ENCODE results near the gene KIRREL3.

Gene KIRREL3

DNA sequence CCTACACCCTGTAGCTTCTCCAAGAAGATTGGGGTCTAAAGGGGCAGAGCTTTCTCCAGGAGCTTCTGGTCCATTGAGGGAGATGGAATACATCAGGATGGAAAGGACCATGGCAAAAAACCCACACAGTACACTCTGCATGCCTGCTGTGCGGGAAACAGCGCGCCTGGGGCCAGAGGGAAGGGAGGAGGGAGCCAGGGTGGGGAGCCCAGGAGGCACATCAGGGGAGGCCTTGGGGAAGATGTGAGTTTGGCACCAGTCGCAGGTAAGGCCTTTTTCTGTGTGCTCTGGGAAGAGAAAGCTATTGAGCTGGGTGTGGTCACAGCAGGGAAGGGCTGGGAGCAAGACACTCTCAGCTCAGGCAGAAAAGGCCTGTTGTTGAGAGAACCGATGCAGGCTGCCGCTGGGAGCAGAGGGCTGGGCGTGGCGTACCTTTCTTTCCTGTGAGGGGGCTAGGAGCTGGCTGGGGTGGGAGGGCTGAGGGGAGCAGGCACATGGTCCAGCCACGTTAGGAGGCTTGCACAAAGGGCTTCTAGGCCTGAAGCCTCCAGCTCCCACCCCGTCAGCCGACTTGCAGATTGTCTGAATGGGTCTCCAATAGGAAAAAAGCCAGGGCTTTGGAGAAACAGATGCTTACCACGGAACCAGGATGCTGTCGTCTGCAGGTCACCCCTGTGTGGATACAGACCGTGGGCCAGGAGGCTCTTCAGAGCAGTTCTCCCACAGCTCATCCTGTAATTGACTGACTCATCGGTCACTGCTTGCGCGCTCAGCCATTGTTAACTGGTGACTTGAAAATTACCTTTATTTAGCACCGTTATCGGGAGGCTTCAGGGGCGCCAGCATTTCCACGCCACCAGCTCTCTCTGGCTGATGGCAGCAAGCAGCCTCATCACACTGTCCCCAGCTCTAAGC lies 407.8 kb downstream of the KIRREL3 start:
- DNase-seq: no peak

DNA sequence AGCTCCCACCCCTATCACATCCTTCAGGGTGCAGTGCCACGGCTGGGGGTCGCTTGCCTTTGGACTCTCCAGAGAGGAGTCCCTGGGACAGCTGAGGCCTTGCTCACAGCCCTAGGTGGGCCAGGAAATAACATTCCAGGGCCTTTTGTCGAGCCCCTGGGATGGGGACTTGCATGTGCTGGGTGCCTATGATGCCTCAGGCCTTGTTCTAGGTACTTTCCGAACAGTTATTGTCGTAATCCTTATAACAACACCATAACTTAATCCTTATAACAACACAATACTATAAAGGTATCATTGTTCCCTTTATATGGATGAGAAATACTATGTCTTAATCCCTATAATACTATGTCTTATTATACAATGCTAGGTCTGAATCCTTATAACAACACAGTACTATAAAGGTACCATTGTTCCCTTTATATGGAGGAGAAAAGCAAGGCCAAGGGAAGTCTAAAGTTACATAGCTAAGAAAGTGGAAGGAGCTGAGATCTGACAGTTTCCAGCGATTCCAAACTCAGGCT lies 408.5 kb downstream of the KIRREL3 start:
- no peak for DNase-seq

DNA sequence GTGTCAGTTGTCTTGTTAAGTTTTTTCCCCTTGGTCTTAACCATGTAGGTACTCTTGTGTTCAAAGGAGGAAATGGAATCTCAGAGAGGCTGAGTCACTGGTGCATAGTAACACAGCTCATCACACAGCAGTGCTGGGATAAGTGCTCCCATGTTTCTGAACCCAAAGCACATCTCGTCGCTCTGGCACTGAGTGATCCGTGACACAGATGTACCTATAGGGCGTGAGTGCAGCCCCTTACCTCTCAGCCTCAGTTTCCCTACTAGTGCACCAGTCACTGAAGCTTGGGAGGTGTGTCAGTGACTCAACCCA lies 411.1 kb downstream of the KIRREL3 start:
- no peak for DNase-seq

DNA sequence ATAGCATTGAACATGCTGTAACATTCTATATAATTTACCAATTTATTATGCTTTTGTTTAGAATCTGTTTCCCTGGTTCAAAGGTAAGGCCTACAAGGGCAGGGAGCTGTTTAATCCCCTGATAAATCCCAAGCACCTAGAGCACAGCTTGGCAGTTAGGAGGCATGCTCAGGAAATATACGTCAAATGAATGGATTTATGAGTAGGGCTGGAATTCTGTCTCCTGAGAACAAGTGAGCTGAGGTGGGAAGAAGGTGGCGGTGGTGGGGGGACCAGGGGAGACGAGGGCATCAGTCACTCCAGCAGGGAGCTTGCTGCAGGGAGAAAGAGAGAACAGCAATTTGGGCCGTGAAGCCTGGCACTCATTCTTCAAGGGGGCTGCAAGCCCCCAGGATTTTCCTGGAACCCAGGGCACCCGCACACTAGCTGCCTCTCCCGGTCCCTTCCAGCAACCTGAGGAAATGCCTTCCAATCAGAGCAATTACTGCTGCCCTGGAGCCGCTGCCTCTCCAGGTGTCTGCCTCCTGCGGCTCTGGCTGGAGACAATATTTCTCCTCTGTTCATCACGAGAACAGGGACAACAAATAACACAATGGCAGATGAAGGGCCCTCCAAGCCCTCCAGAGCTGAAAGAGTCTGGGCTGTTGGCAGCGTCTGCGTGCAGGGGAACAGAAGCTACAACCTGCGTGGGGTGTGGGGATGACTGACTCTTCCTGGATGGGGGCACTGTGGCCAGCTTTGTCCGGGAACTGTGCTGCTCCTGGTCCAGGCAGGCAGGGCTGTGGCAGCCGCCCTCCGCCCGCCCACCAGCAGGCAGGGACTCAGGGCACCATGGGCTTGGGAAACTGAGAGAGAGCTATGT lies 411.7 kb downstream of the KIRREL3 start:
- DNase-seq: no peak

DNA sequence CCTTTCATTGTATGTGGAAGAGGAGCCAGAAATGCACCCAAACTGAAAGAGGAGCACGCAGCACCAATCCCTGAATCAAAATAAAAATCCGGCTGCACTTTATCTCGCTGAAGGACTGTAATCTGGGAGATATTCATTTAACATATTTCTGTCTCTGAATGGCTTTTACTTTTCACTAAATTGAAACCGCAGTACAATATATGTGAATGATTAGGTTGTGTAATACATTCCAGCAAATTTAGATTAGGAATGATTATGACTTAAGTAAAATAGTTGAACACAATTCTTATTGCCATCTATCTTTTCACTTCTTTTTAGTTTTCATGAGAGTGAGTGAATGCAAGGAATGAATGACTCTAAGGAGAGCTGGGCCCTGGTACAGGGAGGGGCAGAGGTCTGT lies 413.0 kb downstream of the KIRREL3 start:
- DNase-seq: no peak

DNA sequence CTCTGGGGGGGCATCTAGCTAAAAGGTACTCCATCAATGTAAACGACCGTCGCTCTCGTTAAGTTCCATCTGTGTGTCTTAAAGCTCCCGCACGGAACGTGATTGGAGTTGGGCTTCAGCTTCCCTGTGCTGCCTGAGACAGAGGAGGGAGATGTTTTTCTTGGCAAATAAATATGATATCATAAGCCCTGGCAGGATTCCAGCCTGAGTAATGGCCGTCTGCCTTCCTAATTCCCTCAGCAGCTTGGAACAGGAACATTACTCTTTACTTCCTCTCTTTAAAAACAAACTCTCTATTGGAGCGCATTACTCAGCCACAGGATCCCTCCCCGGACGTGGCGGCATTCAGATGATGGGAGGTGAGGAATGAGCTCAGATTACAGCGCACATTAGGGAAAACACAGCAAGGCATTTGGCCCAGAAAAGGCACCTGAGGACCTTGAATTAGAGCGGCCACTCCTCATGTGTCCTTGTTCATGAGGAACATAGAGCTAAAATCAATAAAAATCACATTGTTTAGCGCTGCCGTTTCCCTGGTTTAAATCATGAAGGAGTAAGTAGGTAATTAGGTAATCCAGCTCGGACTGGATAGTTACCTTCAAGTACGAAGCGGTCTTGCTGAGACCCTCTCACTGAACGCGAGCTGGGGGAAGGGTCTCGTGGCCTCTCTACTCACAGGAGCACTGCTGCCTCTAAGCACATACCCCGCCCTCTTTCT lies 414.6 kb downstream of the KIRREL3 start:
- peak; percentile 95 for DNase-seq

DNA sequence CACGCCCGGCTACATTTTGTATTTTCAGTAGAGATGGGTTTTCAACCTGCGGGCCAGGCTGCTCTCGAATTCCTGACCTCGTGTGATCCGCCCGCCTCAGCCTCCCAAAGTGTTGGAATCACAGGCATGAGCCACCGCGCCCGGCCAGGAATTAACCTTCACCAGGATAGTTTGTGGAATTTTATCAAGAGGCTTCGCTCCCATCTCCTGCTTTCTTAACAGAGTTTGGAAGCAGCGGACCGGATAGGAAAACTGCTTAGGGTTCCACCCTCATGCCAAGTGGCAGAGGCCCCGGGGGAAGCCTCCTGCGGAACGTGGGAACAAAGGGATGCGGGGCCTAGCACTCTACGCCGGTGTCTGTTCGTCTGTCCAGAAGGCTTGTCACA lies 415.2 kb downstream of the KIRREL3 start:
- no peak for DNase-seq

DNA sequence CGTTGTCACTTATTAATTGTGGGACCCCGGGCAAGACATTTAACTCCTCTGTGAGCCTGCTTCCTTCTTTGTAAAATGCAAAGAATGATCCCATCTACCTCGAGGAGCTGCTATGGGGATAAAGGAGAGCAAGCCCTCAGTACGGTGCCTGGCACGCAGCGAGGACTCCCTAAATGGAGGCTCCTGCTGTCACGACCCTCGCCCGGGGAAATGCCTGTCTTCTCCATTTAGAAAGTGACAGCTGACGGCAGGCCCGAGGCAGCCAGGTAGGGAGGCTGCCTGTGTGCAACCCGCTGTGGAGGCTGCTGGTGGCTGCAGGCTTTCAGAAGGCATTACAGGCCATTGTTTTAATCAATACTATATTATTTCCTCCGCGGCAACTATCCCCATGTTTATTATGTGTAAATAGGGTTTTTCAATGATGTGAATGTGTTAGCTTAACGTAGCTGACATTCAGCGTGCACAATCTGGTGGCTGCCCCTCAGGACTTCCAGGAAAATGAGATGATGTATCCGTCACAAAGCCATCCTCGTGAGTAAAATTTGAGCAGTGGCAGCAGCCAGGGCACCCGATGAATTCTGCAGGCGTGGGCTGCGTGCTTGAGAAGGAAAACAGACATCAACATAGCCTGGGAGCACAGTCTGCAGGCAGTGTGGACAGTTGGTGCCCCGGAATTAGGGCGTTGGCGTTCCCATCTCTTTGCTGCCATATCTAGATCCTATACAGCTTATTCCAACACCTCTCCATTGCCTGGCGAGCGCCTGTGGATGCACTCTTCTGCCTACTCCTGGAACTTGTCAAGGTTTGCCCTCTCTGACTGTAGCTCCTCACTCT lies 416.8 kb downstream of the KIRREL3 start:
- DNase-seq: no peak

DNA sequence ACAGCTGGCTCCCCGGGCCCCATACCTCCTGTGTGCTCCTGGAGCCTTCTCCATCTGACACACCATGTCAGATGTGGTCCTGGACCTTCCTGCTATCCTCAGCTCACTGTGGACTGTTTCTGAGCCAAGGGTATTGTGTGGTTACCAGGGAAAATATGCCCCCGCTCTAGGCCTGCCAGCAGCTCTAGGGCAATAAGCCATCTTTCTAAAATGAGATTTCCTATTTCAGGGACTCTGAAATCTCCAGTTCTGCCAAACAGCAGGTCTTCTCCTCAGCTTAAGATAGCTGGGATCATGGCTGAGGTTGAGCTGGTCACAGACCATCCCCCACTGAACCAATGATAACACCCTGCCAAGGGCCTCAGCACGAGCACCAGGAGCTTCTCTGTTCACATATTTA lies 417.5 kb downstream of the KIRREL3 start:
- no peak for DNase-seq

DNA sequence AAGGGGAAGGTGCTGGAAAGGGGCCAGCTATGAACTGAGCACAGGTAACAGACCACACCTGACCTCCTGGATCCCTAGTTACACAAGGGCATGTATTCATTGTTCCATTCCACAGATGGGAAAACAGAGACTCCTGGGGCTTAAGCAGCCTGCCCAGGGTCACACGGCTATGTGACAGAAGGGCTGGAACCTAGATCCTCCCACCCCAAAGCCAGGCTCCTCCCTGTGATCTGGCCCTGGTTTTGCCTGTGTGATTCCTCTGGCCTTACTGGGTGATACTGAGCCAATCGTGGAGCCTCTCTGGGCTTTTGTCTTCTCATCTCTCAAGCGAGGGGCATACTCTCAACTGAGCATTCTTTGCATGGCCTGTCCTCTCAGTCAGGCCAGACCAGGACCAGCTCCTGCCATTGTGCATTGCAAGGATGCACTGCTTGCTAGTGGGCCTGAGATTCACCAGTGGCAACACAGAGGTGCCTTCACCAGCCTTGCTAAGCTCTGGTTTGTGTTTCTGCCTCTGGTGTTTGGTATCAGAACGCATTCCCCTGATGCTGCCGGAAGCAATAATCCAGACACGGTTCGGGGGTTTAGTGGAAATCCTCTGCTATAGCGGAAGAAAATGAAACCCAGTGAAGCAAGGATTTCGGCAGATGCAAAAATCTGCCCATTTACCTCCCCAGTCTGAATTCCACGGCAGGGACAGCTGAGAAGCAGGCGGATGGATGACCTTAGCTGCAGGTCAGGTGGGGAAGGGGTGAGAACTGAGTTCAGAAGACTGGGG lies 418.5 kb downstream of the KIRREL3 start:
- DNase-seq: no peak

DNA sequence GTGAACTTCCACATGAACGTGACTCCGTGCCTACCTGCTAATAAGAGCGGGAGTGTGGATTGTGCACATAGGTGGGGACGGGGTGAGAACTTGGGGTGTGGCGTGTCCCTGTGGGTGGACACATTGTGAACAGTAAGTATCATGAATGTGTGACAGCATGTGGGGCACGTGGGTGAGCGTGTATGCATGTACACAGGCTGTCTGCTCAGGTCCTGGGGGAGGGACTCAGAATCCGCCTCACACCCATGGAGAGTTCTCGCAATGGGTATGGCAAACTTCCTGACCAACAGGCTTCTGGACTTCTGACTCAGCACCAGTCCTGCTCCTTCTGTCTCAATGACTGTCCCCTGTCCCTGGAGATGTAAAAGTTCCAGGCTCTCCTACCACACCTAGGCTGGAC lies 422.1 kb downstream of the KIRREL3 start:
- no peak for DNase-seq

DNA sequence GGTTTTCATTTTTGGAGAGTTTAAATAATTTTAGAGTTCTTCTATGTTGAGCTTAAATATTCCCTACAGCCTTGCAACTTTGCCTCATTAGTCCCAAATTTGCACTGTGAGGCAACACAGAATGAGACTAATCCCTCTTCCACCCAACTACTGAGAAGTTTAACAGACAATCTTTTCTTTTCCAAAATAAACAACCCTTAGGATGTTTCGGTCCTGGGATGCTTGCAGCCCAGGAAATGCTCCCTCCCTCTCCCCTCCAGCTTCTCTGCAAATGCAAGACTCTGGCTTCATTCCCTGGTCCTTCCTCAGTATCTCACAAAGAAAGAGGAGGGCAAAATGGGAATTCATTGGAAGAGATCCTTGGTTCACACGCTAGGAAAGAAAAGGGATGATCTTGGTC lies 422.5 kb downstream of the KIRREL3 start:
- no peak for DNase-seq

DNA sequence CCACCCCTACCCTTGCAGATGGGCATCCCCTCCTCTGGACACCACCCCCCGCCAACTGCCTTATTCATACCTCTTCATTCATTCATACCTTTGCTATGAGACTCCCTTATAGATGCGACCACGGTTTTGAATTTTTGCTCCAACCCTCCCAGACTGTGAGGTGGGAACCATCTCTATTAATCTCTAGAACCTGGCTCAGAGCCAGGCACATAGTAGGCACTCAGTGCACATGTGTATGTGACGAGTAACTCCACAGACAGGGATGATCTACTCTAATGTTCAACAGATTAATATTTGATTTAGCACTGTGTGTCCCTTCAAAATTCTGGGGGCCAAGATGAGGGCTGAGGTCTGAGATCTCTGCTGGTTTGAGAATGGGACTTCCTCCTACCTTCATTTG lies 424.7 kb downstream of the KIRREL3 start:
- DNase-seq: no peak

DNA sequence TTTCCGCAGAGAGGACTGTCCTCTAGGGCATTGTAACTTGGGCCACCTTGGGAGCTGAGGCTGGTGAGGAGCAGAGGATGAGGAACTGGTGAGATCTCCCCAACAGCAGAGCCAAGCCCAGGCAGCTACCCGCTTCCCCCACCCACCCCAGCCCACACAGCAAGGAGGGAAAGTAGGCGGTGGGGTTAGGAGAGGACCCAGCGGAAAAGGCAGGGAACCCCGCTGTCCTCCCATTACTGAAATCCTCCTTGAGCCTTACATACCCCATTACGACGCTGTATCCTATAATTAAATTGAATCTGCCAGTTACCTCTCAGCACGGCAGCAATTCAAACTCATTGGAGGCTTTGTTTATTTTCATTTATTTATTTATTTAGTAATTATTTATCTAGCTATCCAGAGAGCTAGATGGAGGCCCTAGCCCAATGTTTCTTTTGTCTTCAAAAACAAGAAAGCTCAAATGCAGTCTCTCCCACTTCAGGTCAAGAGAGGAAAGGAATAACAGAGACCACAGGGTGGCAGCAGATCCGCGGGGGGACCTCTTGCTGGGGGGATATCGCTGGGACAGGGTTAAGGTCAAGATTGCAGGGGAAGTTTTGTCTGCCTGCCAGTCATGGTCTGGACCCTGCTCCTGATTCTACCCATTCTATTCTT lies 427.1 kb downstream of the KIRREL3 start:
- DNase-seq: no peak

DNA sequence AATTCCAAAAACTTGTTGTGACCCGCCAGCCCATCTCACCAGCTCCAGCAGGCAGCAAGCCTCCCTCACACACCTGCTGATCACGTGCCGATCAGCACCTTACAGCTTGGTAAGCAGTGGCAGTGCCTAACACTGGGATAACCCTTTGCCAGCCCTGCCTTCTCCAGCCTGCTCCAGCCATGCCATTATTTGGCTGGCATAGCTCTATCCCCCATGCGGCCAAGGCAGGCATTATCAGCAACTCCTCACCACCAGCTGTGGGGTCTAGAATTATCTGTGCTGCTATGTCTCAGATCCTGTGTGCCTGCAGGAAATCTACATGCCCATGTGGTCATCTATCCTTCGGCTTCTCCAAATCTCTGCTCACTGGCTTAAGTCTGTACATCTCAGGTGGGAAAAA lies 430.1 kb downstream of the KIRREL3 start:
- no peak for DNase-seq

DNA sequence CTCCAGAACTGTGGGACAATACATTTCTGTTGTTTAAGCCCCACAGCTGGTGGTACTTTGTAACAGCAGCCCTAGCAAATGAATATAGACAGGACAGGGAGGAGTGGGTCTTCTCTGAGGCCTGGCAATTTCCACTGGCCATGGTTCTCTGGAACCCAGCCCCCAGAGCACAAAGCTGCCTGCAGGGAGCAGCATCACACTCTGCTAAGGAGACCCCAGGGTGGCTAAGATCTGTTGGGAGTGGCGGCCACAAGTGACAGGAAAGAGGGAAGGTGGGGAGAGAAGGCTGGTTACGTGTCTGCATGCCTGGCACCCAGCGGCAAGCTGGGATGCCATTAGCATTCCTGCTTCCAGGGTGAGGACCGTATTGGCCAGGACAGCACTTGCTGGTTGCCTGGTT lies 433.2 kb downstream of the KIRREL3 start:
- DNase-seq: no peak

DNA sequence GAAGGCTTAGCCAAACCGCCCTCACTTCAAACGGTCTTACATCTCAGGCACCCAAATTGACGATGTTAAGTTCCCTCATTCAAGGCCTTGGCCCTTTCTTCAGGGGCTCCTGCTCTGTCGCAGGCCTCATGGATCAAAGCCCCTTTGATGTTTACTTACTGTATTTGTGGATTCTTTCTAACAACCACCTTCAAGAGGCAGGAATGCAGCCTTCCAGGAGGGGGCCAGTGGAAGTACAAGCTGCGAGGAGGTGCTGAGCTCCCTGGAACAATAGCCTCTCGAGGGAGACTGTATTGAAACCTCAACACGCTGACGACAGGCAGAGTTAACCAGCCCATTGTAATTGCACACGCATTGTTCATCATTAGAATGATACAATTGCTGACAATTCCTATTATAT lies 436.0 kb downstream of the KIRREL3 start:
- no peak for DNase-seq

DNA sequence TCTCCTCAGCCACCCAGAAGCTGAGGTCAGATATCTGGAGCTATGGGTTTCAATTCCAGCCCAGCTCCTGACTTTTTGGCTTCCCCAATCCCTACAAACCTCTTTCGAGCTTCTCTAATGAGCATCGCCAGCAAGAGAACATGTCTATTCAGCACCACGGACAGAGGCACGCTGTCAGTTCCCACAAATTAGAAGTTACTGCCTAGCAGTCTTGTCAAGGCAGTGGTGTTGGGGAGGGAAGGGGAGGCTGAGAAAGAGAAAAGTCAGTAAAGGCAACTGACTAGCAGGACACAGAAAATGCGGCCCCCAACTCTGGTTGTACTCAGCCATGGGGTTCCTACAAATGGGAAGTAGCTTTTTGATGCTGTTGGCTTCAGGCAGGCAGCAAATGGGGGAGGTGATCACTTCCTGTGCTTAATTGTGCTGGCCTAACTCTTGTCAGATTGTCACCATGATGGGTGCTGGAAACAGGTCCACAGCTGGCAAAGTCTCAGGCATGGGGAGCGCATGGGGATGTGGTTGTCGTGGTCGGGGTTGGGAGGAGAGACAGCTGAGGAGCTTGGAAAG lies 439.2 kb downstream of the KIRREL3 start:
- no peak for DNase-seq

DNA sequence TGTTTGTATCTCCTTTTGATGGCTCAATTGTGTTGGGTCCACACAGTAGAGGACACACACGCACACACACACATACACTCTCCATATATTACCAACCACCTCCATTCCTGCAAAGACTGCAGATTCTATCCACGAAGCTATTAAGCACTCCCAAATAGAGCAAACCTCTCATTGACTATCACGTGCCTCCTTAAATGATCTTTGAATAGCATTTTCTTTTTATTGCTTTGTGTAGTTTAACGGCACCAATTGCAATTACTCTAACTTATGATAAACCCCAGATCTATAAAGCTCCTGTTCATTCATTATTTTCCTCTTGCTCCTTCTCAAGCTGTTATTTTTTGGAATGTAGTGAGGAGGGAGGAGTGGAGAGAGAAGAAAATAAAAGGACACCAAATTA lies 440.3 kb downstream of the KIRREL3 start:
- no peak for DNase-seq
